Measurements from ENCODE around the gene JUP. TPM values are rescaled to one million over a fixed set of nuclear protein-coding genes. Genes with fewer than 3 reads are reported as not detected.

Gene JUP
- total RNA-seq, 2 experiments from 2014 or later = 40.5 to 62.0 TPM

DNA sequence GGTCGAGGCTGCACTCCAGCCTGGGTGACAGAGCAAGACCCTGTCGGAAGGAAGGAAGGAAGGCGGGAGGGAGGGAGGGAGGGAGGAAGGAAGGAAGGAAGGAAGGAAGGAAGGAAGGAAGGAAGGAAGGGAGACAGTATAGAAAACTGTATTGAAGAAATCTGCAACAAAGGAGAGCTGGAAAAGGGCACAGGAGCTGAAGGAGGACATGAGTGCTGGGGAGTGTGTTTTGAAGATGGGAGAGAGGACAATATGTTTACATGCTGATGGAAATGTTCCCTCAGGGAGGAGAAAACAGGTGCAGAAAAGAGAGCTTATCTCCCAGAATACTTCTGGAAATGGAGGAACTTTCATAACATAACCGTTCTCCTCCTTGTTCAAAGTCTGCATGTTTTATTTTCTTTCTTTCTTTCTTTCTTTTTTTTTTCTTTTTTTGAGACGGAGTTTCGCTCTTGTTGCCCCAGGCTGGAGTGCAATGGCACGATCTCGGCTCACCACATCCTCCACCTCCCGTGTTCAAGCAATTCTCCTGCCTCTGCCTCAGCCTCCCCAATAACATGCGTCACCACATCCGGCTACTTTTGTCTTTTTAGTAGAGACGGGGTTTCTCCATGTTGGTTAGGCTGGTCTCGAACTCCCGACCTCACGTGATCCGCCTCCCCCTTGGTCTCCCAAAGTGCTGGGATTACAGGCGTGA lies 49.4 kb downstream of the JUP start:
- Histone ChIP-seq H2AFZ (ENCODE audit: low read length) (no peak overlapping the region), H3K4me2 (ENCODE audit: low read length) (no peak overlapping the region), H4K20me1 (ENCODE audit: insufficient read depth, low read length) (no peaks in the 10 kb centered on the region), H3K36me3 (ENCODE audit: insufficient read depth, low read length) (no peaks in the 10 kb centered on the region), H3K4me1 (ENCODE audit: insufficient read depth, low read length, poor library complexity, severe bottlenecking) (peaks cover 4% of the 10 kb centered on the region), H3K9me3 (ENCODE audit: low read length) (no peaks in the 10 kb centered on the region), H3K27ac (ENCODE audit: low read depth, low read length, poor library complexity, severe bottlenecking) (no peak overlapping the region), H3K9me2 (ENCODE audit: insufficient read depth, low read length) (no peaks in the 10 kb centered on the region), H3K79me2 (ENCODE audit: insufficient read depth, low read depth, low read length) (no peaks in the 10 kb centered on the region), H3K4me3 (ENCODE audit: low read depth, low read length, poor library complexity, severe bottlenecking) (no peak overlapping the region)
- ChIA-PET POLR2A (no interaction called here), CTCF (ENCODE audit: unreplicated experiment) (no interaction called here)
- TF ChIP-seq EZH2phosphoT487 (IDR thresholded peaks at IDR 0.05; ENCODE audit: borderline replicate concordance, low read depth, low read length) = no peak
- TF ChIP-seq, protein P1, sequence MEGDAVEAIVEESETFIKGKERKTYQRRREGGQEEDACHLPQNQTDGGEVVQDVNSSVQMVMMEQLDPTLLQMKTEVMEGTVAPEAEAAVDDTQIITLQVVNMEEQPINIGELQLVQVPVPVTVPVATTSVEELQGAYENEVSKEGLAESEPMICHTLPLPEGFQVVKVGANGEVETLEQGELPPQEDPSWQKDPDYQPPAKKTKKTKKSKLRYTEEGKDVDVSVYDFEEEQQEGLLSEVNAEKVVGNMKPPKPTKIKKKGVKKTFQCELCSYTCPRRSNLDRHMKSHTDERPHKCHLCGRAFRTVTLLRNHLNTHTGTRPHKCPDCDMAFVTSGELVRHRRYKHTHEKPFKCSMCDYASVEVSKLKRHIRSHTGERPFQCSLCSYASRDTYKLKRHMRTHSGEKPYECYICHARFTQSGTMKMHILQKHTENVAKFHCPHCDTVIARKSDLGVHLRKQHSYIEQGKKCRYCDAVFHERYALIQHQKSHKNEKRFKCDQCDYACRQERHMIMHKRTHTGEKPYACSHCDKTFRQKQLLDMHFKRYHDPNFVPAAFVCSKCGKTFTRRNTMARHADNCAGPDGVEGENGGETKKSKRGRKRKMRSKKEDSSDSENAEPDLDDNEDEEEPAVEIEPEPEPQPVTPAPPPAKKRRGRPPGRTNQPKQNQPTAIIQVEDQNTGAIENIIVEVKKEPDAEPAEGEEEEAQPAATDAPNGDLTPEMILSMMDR (conservative IDR thresholded peaks at IDR 0.05; ENCODE audit: low read length) = no peak
- intact Hi-C loops (cut with micrococcal nuclease; ENCODE audit: unreplicated experiment) = loop anchor here (5.0 to 10.0 kb wide), 2 partner anchors 130 to 378 kb away; partner anchors contain the start of genes DHX58 and KLHL11
- no peak for DNase-seq (ENCODE audit: low spot score)
- no TSS peak for BruUV-seq (replicated peaks)

- H3K27ac ChIP-seq (ENCODE audit: low read depth, low read length, poor library complexity, severe bottlenecking) = no peak overlapping the region
- H3K36me3 ChIP-seq (ENCODE audit: insufficient read depth, low read length) = no peaks in the 10 kb centered on the region
- H3K9me3 ChIP-seq (ENCODE audit: low read length) = no peaks in the 10 kb centered on the region
- no peaks in the 10 kb centered on the region for H3K79me2 ChIP-seq (ENCODE audit: insufficient read depth, low read depth, low read length)
- H4K20me1 ChIP-seq (ENCODE audit: insufficient read depth, low read length) = no peaks in the 10 kb centered on the region
- no peak for TF ChIP-seq EZH2phosphoT487 (IDR thresholded peaks at IDR 0.05; ENCODE audit: borderline replicate concordance, low read depth, low read length)
- TF ChIP-seq, protein P1 (conservative IDR thresholded peaks at IDR 0.05; ENCODE audit: low read length) = no peak
- peaks cover 11% of the 10 kb centered on the region for H3K4me1 ChIP-seq (ENCODE audit: insufficient read depth, low read length, poor library complexity, severe bottlenecking)
- H3K4me2 ChIP-seq (ENCODE audit: low read length) = no peak overlapping the region
- DNase-seq (ENCODE audit: low spot score) = no peak
- H2AFZ ChIP-seq (ENCODE audit: low read length) = no peak overlapping the region
- H3K9me2 ChIP-seq (ENCODE audit: insufficient read depth, low read length) = no peaks in the 10 kb centered on the region
- ChIA-PET POLR2A (no interaction called here), CTCF (ENCODE audit: unreplicated experiment) (no interaction called here)
- intact Hi-C loops (cut with micrococcal nuclease; ENCODE audit: unreplicated experiment) = loop anchor here (5.0 to 10.0 kb wide), 2 partner anchors 132 to 379 kb away; partner anchors contain the start of genes DHX58 and KLHL11
- no TSS peak for BruUV-seq (replicated peaks)
- no peak overlapping the region for H3K4me3 ChIP-seq (ENCODE audit: low read depth, low read length, poor library complexity, severe bottlenecking)
Measured at GRCh38 chr17:41735744-41736143, 50.8 kb downstream of the JUP start.

GRCh38 chr17:41734949-41735313 lies 51.6 kb downstream of the JUP start:
- Histone ChIP-seq H3K9me3 (ENCODE audit: low read length) (no peaks in the 10 kb centered on the region), H3K4me1 (ENCODE audit: insufficient read depth, low read length, poor library complexity, severe bottlenecking) (peaks cover 11% of the 10 kb centered on the region), H3K9me2 (ENCODE audit: insufficient read depth, low read length) (no peaks in the 10 kb centered on the region), H3K4me3 (ENCODE audit: low read depth, low read length, poor library complexity, severe bottlenecking) (no peak overlapping the region), H3K4me2 (ENCODE audit: low read length) (no peak overlapping the region), H3K79me2 (ENCODE audit: insufficient read depth, low read depth, low read length) (no peaks in the 10 kb centered on the region), H2AFZ (ENCODE audit: low read length) (no peak overlapping the region), H3K36me3 (ENCODE audit: insufficient read depth, low read length) (no peaks in the 10 kb centered on the region), H4K20me1 (ENCODE audit: insufficient read depth, low read length) (no peaks in the 10 kb centered on the region), H3K27ac (ENCODE audit: low read depth, low read length, poor library complexity, severe bottlenecking) (no peak overlapping the region)
- POLR2A ChIA-PET = no interaction called here
- CTCF ChIA-PET (ENCODE audit: unreplicated experiment) = no interaction called here
- no TSS peak for BruUV-seq (replicated peaks)
- no peak for DNase-seq (ENCODE audit: low spot score)
- TF ChIP-seq EZH2phosphoT487 (IDR thresholded peaks at IDR 0.05; ENCODE audit: borderline replicate concordance, low read depth, low read length) = no peak
- TF ChIP-seq, protein P1 (conservative IDR thresholded peaks at IDR 0.05; ENCODE audit: low read length) = no peak
- intact Hi-C loops (cut with micrococcal nuclease; ENCODE audit: unreplicated experiment) = loop anchor here (5.0 to 10.0 kb wide), 2 partner anchors 132 to 380 kb away; partner anchors contain the start of genes DHX58 and KLHL11

Measured in OCI-LY7 (cell line).